Ectodermal cell (in vitro differentiated cells): ENCODE data around the gene INPP5B.
"Not testable (repeated sequence)": the region's sequence is repeated elsewhere in the genome, so short reads cannot be mapped to it uniquely, and the experiment has no call there.

Experiments used
- H3K27ac ChIP-seq: 2 replicates; pipeline ENCODE4 v1.7.0; 2013; ENCODE audit warnings: mild to moderate bottlenecking, low read depth, low read length; ENCODE audit not compliant: insufficient read depth, poor library complexity, severe bottlenecking
- H3K27me3 ChIP-seq: 2 replicates; pipeline ENCODE4 v1.7.0; 2013; ENCODE audit warnings: mild to moderate bottlenecking, low read length; ENCODE audit not compliant: insufficient read depth, control insufficient read depth, poor library complexity, severe bottlenecking
- H3K36me3 ChIP-seq: one replicate; pipeline ENCODE4 v1.7.0; 2013; ENCODE audit warnings: low read length; ENCODE audit not compliant: control insufficient read depth, insufficient read depth
- H3K4me1 ChIP-seq: one replicate; pipeline ENCODE4 v1.7.0; 2013; ENCODE audit warnings: low read length; ENCODE audit not compliant: control insufficient read depth, insufficient read depth
- H3K4me3 ChIP-seq: 2 replicates; pipeline ENCODE4 v1.7.0; 2013; ENCODE audit warnings: low read depth, low read length, control low read depth; ENCODE audit not compliant: insufficient read depth
- H3K9me3 ChIP-seq: 2 replicates; pipeline ENCODE4 v1.7.0; 2013; ENCODE audit warnings: mild to moderate bottlenecking, low read length, moderate library complexity; ENCODE audit not compliant: control insufficient read depth
- WGBS, 2 experiments: methylation state at CpG; one replicate each; pipeline ENCODE4 v1.1.7; 2013; ENCODE audit warnings: missing lambda C conversion rate in 2 of 2; 5-methylcytosine and 5-hydroxymethylcytosine counted together

The INPP5B gene

GRCh38 chr1:37914719-37915475 lies 32.0 kb downstream of the INPP5B start:
- Histone ChIP-seq H3K4me3 (no peak overlapping the region), H3K36me3 (no peaks in the 10 kb centered on the region), H3K4me1 (no peaks in the 10 kb centered on the region), H3K9me3 (no peaks in the 10 kb centered on the region), H3K27ac (no peak overlapping the region), H3K27me3 (no peaks in the 10 kb centered on the region)
- 94 to 95% methylated on average over 4 of the region's 4 CpGs for WGBS, 2 experiments

GRCh38 chr1:37911478-37911877 lies 35.4 kb downstream of the INPP5B start:
- not testable (repeated sequence) for H3K9me3 ChIP-seq, H3K4me3 ChIP-seq, H3K36me3 ChIP-seq, H3K4me1 ChIP-seq, H3K27me3 ChIP-seq, H3K27ac ChIP-seq
- WGBS, 2 experiments, result 93 to 94% methylated on average over 3 of the region's 3 CpGs

GRCh38 chr1:37910886-37911285 lies 36.0 kb downstream of the INPP5B start:
- H3K27me3 ChIP-seq, H3K9me3 ChIP-seq, H3K36me3 ChIP-seq, H3K4me3 ChIP-seq, H3K4me1 ChIP-seq, H3K27ac ChIP-seq: not testable (repeated sequence)
- 93 to 98% methylated on average over 8 of the region's 8 CpGs for WGBS, 2 experiments

GRCh38 chr1:37908531-37908930 lies 38.3 kb downstream of the INPP5B start:
- not testable (repeated sequence) for H3K4me3 ChIP-seq, H3K36me3 ChIP-seq, H3K4me1 ChIP-seq, H3K27ac ChIP-seq, H3K27me3 ChIP-seq, H3K9me3 ChIP-seq
- WGBS, 2 experiments, result 95 to 96% methylated on average over 10 of the region's 10 CpGs

- not testable (repeated sequence) for H3K9me3 ChIP-seq, H3K27ac ChIP-seq, H3K4me1 ChIP-seq, H3K4me3 ChIP-seq, H3K36me3 ChIP-seq, H3K27me3 ChIP-seq
- 90 to 92% methylated on average over 6 of the region's 6 CpGs for WGBS, 2 experiments
These were observed 39.3 kb downstream of the INPP5B start for GRCh38 chr1:37907416-37908125.

GRCh38 chr1:37906591-37906990 lies 40.3 kb downstream of the INPP5B start:
- H3K36me3 ChIP-seq, H3K9me3 ChIP-seq, H3K27ac ChIP-seq, H3K4me3 ChIP-seq, H3K4me1 ChIP-seq, H3K27me3 ChIP-seq: not testable (repeated sequence)
- WGBS, 2 experiments, result 84 to 96% methylated on average over 2 to 3 of the region's 3 CpGs

- Histone ChIP-seq H3K4me3 (no peak overlapping the region), H3K27ac (no peak overlapping the region), H3K27me3 (no peaks in the 10 kb centered on the region), H3K4me1 (no peaks in the 10 kb centered on the region), H3K36me3 (no peaks in the 10 kb centered on the region), H3K9me3 (peaks cover 4% of the 10 kb centered on the region)
- no CpG with 5 or more reads among the region's 1 CpG for WGBS, 2 experiments
These were observed 41.1 kb downstream of the INPP5B start for GRCh38 chr1:37905727-37906126.

- H3K9me3 ChIP-seq, H3K27ac ChIP-seq, H3K4me1 ChIP-seq, H3K27me3 ChIP-seq, H3K4me3 ChIP-seq, H3K36me3 ChIP-seq: not testable (repeated sequence)
- 89 to 97% methylated on average over 5 to 6 of the region's 6 CpGs for WGBS, 2 experiments
These were observed 42.9 kb downstream of the INPP5B start for GRCh38 chr1:37903921-37904320.

- Histone ChIP-seq H3K27me3 (no peaks in the 10 kb centered on the region), H3K4me3 (no peak overlapping the region), H3K27ac (no peak overlapping the region), H3K36me3 (no peaks in the 10 kb centered on the region), H3K4me1 (no peaks in the 10 kb centered on the region), H3K9me3 (peaks cover 4% of the 10 kb centered on the region)
- 95 to 96% methylated on average over 4 to 5 of the region's 5 CpGs for WGBS, 2 experiments
These were observed 43.9 kb downstream of the INPP5B start for GRCh38 chr1:37902983-37903382.

GRCh38 chr1:37901893-37902225 lies 45.0 kb downstream of the INPP5B start:
- H3K4me3 ChIP-seq, result no peak overlapping the region
- H3K36me3 ChIP-seq, result no peaks in the 10 kb centered on the region
- peaks cover 4% of the 10 kb centered on the region for H3K9me3 ChIP-seq
- no peaks in the 10 kb centered on the region for H3K4me1 ChIP-seq
- H3K27ac ChIP-seq, result no peak overlapping the region
- H3K27me3 ChIP-seq, result no peaks in the 10 kb centered on the region
- 92 to 94% methylated on average over 6 of the region's 6 CpGs for WGBS, 2 experiments
